ENCODE results near the gene PHF12. TPM values are rescaled to one million over a fixed set of nuclear protein-coding genes. Genes with fewer than 3 reads are reported as not detected.

The PHF12 gene
- total RNA-seq, 1 donor from 2014 or later: 50.3 TPM

GRCh38 chr17:28982131-28982793, 30.9 kb upstream of the PHF12 start:
- Mint-ChIP-seq H3K27ac (ENCODE audit: unreplicated experiment) (no peak overlapping the region), H3K4me3 (ENCODE audit: unreplicated experiment) (no peak overlapping the region), H3K27me3 (ENCODE audit: unreplicated experiment) (peaks cover 7% of the 10 kb centered on the region), H3K4me1 (ENCODE audit: unreplicated experiment) (peaks cover 9% of the 10 kb centered on the region), H3K36me3 (ENCODE audit: unreplicated experiment) (no peaks in the 10 kb centered on the region), H3K9me3 (ENCODE audit: unreplicated experiment) (no peaks in the 10 kb centered on the region)
- no peak for TF ChIP-seq CTCF (IDR thresholded peaks at IDR 0.05)
- no peak for DNase-seq (ENCODE audit: extremely low spot score, unreplicated experiment)

GRCh38 chr17:28978356-28978964, 27.1 kb upstream of the PHF12 start:
- peaks cover 19% of the 10 kb centered on the region for H3K4me1 Mint-ChIP-seq (ENCODE audit: unreplicated experiment)
- no peaks in the 10 kb centered on the region for H3K36me3 Mint-ChIP-seq (ENCODE audit: unreplicated experiment)
- no peaks in the 10 kb centered on the region for H3K9me3 Mint-ChIP-seq (ENCODE audit: unreplicated experiment)
- peaks cover 7% of the 10 kb centered on the region for H3K27me3 Mint-ChIP-seq (ENCODE audit: unreplicated experiment)
- DNase-seq (ENCODE audit: extremely low spot score, unreplicated experiment): no peak
- H3K4me3 Mint-ChIP-seq (ENCODE audit: unreplicated experiment): no peak overlapping the region
- TF ChIP-seq CTCF (IDR thresholded peaks at IDR 0.05): no peak
- no peak overlapping the region for H3K27ac Mint-ChIP-seq (ENCODE audit: unreplicated experiment)

GRCh38 chr17:28977659-28978355, 26.5 kb upstream of the PHF12 start:
- Mint-ChIP-seq H3K9me3 (ENCODE audit: unreplicated experiment) (no peaks in the 10 kb centered on the region), H3K36me3 (ENCODE audit: unreplicated experiment) (no peaks in the 10 kb centered on the region), H3K27ac (ENCODE audit: unreplicated experiment) (no peak overlapping the region), H3K4me3 (ENCODE audit: unreplicated experiment) (no peak overlapping the region), H3K4me1 (ENCODE audit: unreplicated experiment) (peaks cover 24% of the 10 kb centered on the region), H3K27me3 (ENCODE audit: unreplicated experiment) (peaks cover 7% of the 10 kb centered on the region)
- DNase-seq (ENCODE audit: extremely low spot score, unreplicated experiment): no peak
- no peak for TF ChIP-seq CTCF (IDR thresholded peaks at IDR 0.05)

- H3K4me3 Mint-ChIP-seq (ENCODE audit: unreplicated experiment): no peak overlapping the region
- H3K9me3 Mint-ChIP-seq (ENCODE audit: unreplicated experiment): no peaks in the 10 kb centered on the region
- no peak for DNase-seq (ENCODE audit: extremely low spot score, unreplicated experiment)
- no peaks in the 10 kb centered on the region for H3K36me3 Mint-ChIP-seq (ENCODE audit: unreplicated experiment)
- TF ChIP-seq CTCF (IDR thresholded peaks at IDR 0.05): no peak
- no peak overlapping the region for H3K27ac Mint-ChIP-seq (ENCODE audit: unreplicated experiment)
- H3K27me3 Mint-ChIP-seq (ENCODE audit: unreplicated experiment): peaks cover 7% of the 10 kb centered on the region
- H3K4me1 Mint-ChIP-seq (ENCODE audit: unreplicated experiment): peaks cover 30% of the 10 kb centered on the region
Observed at GRCh38 chr17:28975646-28976045, 24.3 kb upstream of the PHF12 start.

GRCh38 chr17:28975031-28975430, 23.7 kb upstream of the PHF12 start:
- H3K4me3 Mint-ChIP-seq (ENCODE audit: unreplicated experiment): no peak overlapping the region
- TF ChIP-seq CTCF (IDR thresholded peaks at IDR 0.05): no peak
- peaks cover 37% of the 10 kb centered on the region for H3K4me1 Mint-ChIP-seq (ENCODE audit: unreplicated experiment)
- no peak overlapping the region for H3K27ac Mint-ChIP-seq (ENCODE audit: unreplicated experiment)
- no peaks in the 10 kb centered on the region for H3K36me3 Mint-ChIP-seq (ENCODE audit: unreplicated experiment)
- no peaks in the 10 kb centered on the region for H3K9me3 Mint-ChIP-seq (ENCODE audit: unreplicated experiment)
- no peak for DNase-seq (ENCODE audit: extremely low spot score, unreplicated experiment)
- H3K27me3 Mint-ChIP-seq (ENCODE audit: unreplicated experiment): peaks cover 7% of the 10 kb centered on the region

Data from osteocyte (in vitro differentiated cells).